SK-N-MC (cell line): ENCODE data around the gene CD6.

Experiments
- DNase-seq: peaks from one replicate; pipeline ENCODE4 v3.0.0-alpha.2; 2011; ENCODE audit warnings: low read depth, low spot score
- H3K27ac ChIP-seq: fragments of 200-600 bp; sonication (generic); 2 replicates; pipeline ENCODE4 v1.5.1; 2016; ENCODE audit warnings: mixed run types
- H3K36me3 ChIP-seq: fragments of 200-600 bp; sonication (generic); 2 replicates; pipeline ENCODE4 v1.6.1; 2017; ENCODE audit warnings: antibody characterized with exemption, low read length, mixed read lengths; ENCODE audit not compliant: insufficient read depth
- H3K4me3 ChIP-seq: fragments of 200-600 bp; sonication (generic); 2 replicates; pipeline ENCODE4 v1.5.1; 2016
- H3K9ac ChIP-seq: fragments of 200-600 bp; sonication (generic); 2 replicates; pipeline ENCODE4 v1.8.0; 2017; ENCODE audit warnings: mixed run types, mixed read lengths; ENCODE audit not compliant: insufficient read length
- H3K9me3 ChIP-seq: fragments of 200-600 bp; sonication (generic); 2 replicates; pipeline ENCODE4 v1.6.1; 2017; ENCODE audit warnings: low read depth, mild to moderate bottlenecking, antibody characterized with exemption, low read length, moderate library complexity, mixed read lengths
- EZH2 ChIP-seq: fragments of 200-600 bp; sonication (generic); IDR thresholded peaks from one replicate; pipeline ENCODE4 v1.6.1; 2017; ENCODE audit warnings: antibody characterized with exemption
- FOXP2 ChIP-seq: optimal IDR thresholded peaks from 2 replicates; pipeline ENCODE3; 2011; ENCODE audit warnings: mild to moderate bottlenecking, moderate library complexity; ENCODE audit not compliant: insufficient read depth; ENCODE audit errors: extremely low read length, control extremely low read depth
- POLR2AphosphoS5 ChIP-seq: IDR thresholded peaks from 2 replicates; pipeline ENCODE4 v1.6.1; 2012; ENCODE audit warnings: mild to moderate bottlenecking, low read depth, low read length, borderline replicate concordance

CD6 gene

DNA sequence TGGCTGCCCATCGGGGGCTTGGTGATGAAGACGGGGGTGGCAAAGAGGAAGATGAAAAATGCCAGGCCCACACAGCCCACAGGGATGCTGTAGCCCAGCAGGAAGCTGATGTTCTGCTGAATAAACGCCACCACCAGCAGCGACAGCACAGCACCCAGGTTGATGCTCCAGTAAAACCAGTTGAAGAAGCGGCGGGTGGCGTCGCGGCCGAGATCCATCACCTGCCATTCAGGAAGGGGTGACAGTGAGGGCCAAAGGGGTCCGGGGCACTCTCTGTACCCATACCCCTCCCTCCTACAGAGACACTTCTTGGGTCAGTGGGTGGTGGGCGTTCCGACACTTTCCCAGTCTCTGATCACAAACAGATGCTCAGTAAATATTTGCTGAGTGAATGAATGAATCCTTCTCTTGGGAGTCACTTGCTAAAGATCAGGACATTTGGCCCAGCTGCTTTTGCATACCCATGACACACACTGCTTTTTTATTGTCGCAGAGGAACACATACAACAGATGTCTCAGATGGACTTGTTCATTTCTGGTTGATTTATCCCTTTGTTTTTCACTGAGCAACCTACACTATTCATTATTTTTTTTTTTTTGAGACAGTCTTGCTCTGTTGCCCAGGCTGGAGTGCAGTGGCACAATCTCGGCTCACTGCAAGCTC is 24.7 kb upstream of the CD6 start:
- Histone ChIP-seq H3K27ac (no peak overlapping the region), H3K36me3 (no peaks in the 10 kb centered on the region), H3K9ac (no peak overlapping the region), H3K9me3 (no peaks in the 10 kb centered on the region), H3K4me3 (no peak overlapping the region)
- DNase-seq: no peak
- no peak for TF ChIP-seq POLR2AphosphoS5
- TF ChIP-seq FOXP2: no peak
- no peak for TF ChIP-seq EZH2

DNA sequence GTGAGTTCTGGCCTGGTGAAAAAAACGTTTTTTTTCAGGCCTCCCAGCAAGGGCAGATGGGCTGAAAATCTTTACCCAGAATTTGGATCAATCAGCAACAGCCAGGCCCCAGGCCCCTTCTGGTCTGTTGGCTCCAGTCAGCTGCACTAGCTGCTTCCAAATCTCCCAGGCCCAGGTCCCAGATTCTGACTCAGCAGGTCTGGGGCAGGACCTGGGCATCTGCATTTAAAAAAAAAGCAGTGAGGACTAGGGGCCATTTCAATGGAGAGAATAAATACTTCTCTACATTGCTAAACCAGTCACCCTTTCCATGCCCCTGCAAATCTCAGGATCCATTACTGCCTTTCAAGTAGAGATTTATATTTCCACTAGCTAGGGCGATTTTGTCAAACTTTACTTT is 23.8 kb upstream of the CD6 start:
- Histone ChIP-seq H3K9me3 (no peaks in the 10 kb centered on the region), H3K9ac (no peak overlapping the region), H3K36me3 (no peaks in the 10 kb centered on the region), H3K27ac (no peak overlapping the region), H3K4me3 (no peak overlapping the region)
- TF ChIP-seq FOXP2: no peak
- no peak for DNase-seq

DNA sequence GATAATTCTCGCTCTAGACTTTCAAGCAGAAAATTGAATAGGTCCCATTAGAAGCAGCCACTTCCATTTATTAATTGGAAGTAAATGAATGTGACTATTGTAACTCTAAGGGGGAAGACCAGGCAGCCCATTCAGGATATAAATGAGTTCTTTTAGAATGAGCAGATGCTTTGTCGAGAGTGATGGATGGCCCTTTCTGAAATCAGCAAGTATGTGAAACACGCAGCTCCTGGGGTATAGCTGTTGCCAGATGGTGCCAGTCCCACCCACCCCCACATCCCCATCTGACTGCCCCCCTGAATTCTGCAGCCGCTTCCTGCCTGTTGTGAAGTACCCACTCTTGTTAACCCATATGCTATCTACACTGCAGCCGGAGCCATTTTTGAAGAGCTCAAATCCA is 23.2 kb upstream of the CD6 start:
- H3K36me3 ChIP-seq: no peaks in the 10 kb centered on the region
- TF ChIP-seq EZH2: no peak
- no peak for TF ChIP-seq POLR2AphosphoS5
- no peak for TF ChIP-seq FOXP2
- no peak overlapping the region for H3K27ac ChIP-seq
- H3K9ac ChIP-seq: no peak overlapping the region
- H3K4me3 ChIP-seq: no peak overlapping the region
- no peak for DNase-seq
- H3K9me3 ChIP-seq: no peaks in the 10 kb centered on the region

DNA sequence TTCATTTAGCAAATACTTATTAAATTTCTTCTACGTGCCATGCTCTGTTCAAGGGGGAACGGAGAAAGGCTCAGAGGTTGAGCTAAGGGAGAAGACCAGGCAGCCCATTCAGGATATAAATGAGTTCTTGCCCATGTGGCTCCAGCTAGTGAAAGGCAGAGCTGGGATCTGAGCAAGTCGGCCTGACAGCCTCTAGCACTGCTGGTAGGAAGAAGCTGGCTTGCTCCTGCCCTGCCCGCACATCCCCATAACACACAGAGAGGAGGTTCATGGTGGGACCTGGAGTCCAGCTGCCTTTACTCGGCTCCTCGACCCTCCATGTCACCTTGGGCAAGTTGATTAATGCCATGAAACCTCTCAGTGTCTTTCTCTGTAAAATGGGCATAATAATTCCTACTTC is 21.5 kb upstream of the CD6 start:
- no peak for DNase-seq
- no peak overlapping the region for H3K4me3 ChIP-seq
- H3K27ac ChIP-seq: no peak overlapping the region

DNA sequence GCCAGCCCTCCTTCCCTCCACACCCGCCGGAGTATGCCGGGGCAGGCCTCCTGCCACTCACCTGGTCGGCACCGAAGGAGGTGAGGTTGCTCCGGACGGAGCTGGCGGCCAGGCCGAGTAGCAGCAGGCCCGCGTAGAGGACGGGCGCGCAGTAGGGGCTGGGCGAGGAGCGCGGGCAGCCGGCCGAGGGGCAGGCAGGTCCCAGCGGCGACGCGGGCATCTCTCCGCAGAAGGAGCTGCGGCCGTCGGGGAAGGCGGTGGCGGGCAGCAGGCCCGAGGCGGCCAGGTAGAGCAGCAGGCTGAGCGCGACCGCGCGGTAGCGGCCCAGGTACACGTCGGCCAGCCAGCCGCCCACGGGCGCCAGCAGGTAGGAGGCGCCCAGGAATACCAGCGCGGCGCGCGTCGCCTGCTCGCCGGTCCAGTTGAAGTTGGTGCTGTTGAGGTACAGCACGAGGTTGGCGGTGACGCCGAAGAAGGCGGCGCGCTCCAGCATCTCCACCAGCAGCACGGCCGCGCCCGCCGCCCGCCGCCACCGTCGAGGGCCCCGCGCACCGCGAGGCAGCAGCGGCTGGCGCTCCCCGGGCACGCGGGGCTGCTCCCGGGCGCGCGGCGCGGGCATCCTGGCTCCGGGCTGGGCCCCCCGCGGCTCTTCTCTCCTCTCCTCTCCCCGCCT is 20.4 kb upstream of the CD6 start:
- Histone ChIP-seq H3K9me3 (no peaks in the 10 kb centered on the region), H3K9ac (no peak overlapping the region), H3K27ac (no peak overlapping the region), H3K36me3 (no peaks in the 10 kb centered on the region), H3K4me3 (no peak overlapping the region)
- TF ChIP-seq FOXP2 (no peak), EZH2 (no peak), POLR2AphosphoS5 (no peak)
- DNase-seq: no peak

More for the DNA sequence above, 21.5 kb upstream of the CD6 start:
- Histone ChIP-seq H3K9ac (no peak overlapping the region), H3K9me3 (no peaks in the 10 kb centered on the region), H3K36me3 (no peaks in the 10 kb centered on the region)
- TF ChIP-seq FOXP2 (no peak), POLR2AphosphoS5 (no peak), EZH2 (no peak)

DNA sequence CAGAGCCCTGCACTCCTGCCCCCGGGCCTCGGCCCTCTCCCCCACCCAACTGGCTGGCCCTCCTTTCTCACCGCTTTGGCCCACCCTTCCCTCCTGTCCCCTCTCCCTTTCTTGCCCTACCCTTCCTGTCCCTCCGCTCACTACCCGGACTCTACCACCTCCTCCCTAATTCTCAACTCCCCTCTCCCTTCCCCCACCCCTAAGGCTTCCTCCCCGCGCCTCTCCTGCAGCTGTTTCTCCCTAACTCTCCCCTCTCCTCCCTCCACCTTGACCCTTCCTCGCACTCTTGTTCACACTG is 19.9 kb upstream of the CD6 start:
- no peaks in the 10 kb centered on the region for H3K9me3 ChIP-seq
- no peak overlapping the region for H3K27ac ChIP-seq
- H3K4me3 ChIP-seq: no peak overlapping the region
- no peaks in the 10 kb centered on the region for H3K36me3 ChIP-seq
- no peak overlapping the region for H3K9ac ChIP-seq
- TF ChIP-seq FOXP2 (no peak), POLR2AphosphoS5 (no peak), EZH2 (no peak)
- DNase-seq: no peak

DNA sequence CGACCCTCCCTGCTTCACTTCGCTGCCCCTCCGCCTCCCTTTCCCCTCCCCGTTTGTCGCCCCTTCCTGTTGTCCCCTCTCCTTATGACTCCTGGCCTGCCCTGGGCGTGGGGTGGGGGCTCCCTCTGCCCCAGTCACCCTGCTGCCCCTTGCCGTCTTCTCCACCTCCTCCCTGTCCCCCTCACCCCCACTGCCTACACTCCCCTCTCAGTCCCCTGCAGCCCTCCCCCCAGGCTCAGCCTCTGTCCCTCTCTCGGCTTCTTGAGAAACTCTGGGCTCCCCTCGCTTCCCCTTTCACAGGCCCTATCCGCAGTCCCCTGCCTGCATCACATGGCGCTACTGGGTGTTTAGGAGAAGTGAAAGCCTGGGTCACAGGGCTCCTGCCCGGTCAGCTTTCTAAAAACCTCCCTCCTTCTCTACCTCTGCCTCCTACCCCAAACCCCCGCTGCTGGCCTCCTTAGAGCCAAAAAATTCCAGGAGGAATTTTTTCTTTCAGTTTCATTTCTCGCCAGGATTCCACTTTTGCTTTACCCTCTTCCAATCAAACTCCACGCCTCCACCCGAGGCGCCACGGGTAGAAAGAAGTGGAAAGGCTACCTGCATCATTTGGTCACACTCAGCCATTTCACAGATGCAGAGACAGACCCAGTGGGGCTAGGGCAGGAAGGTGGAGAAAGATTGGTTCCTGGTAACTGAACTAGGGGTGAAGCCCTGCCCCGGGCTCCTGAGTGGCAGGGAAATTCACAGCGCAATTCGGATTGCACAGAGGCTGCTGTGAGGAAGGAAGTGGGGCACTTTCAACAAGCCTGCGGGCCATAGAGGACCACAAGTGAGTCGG is 19.4 kb upstream of the CD6 start, which contains the start of gene SLC15A3:
Gene SLC15A3, minus strand, starts transcription at position 273 of the 838 bp plus-strand sequence. CDS start 625 bp downstream, outside the sequence.
- Histone ChIP-seq H3K27ac (no peak within 1 kb of the TSS), H3K9ac (no peak within 1 kb of the TSS), H3K4me3 (no peak within 1 kb of the TSS), H3K36me3 (no peaks in the 10 kb centered on the region), H3K9me3 (no peaks in the 10 kb centered on the region)
- DNase-seq: no peak
- TF ChIP-seq EZH2: no peak
- TF ChIP-seq FOXP2: no peak
- TF ChIP-seq POLR2AphosphoS5: no peak

DNA sequence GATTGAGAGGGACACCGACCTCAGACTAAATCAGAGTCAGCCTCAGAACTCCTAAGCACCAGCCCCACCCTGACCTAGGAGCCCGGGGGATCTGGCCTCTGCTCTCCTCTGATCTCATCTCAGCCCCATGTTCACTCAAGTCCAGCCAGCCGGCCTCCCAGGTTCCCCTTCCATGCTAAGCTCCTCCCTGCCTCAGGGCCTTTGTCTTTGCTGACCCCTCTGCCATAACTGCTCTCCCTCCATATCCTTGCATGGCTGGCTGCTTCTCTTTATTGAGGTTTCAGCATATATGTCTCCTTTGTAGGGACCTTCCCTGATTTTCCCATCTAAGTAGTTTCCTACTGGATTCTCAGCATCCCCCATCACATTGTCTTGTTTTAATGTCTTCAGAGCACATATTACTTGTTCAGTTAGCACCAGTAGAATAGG is 18.7 kb upstream of the CD6 start:
- no peak for DNase-seq
- TF ChIP-seq FOXP2 (no peak), POLR2AphosphoS5 (no peak), EZH2 (no peak)

More for the DNA sequence above, 18.7 kb upstream of the CD6 start:
- no peaks in the 10 kb centered on the region for H3K9me3 ChIP-seq
- H3K9ac ChIP-seq: no peak overlapping the region
- no peaks in the 10 kb centered on the region for H3K36me3 ChIP-seq
- no peak overlapping the region for H3K27ac ChIP-seq
- no peak overlapping the region for H3K4me3 ChIP-seq
